RWPE2 (cell line): ENCODE results near the gene TCF7.

Experiments
- ATAC-seq: fragments of 200-7000 bp; cut with Tn5 transposase; 3 replicates; pipeline ENCODE4 v1.9.1; 2021; ENCODE audit warnings: low read depth
- DNase-seq: peaks from one replicate; pipeline ENCODE4 v3.0.0-alpha.2; 2020; ENCODE audit warnings: low spot score
- H3K27ac ChIP-seq: fragments of 450-650 bp; 2 replicates; pipeline ENCODE4 v1.5.1; 2017; ENCODE audit warnings: mild to moderate bottlenecking; ENCODE audit not compliant: poor library complexity, severe bottlenecking
- H3K27me3 ChIP-seq: fragments of 250-450 bp; sonication (Bioruptor Pico); 2 replicates; pipeline ENCODE4 v1.5.1; 2021; ENCODE audit warnings: mild to moderate bottlenecking, moderate library complexity; ENCODE audit not compliant: insufficient read depth, poor library complexity, severe bottlenecking
- H3K36me3 ChIP-seq: fragments of 250-450 bp; sonication (Bioruptor Pico); 2 replicates; pipeline ENCODE4 v1.5.1; 2020; ENCODE audit warnings: low read depth, mild to moderate bottlenecking, moderate library complexity
- H3K4me1 ChIP-seq: fragments of 250-450 bp; sonication (Bioruptor Pico); 2 replicates; pipeline ENCODE4 v1.5.1; 2021; ENCODE audit warnings: mild to moderate bottlenecking, moderate library complexity; ENCODE audit not compliant: insufficient read depth, poor library complexity, severe bottlenecking
- H3K4me3 ChIP-seq: fragments of 250-450 bp; sonication (Bioruptor Pico); 2 replicates; pipeline ENCODE4 v1.5.1; 2021; ENCODE audit warnings: mild to moderate bottlenecking, moderate library complexity; ENCODE audit not compliant: severe bottlenecking
- H3K9me3 ChIP-seq: fragments of 250-450 bp; sonication (Bioruptor Pico); 2 replicates; pipeline ENCODE4 v1.5.1; 2021; ENCODE audit warnings: mild to moderate bottlenecking, moderate library complexity; ENCODE audit not compliant: severe bottlenecking
- TF ChIP-seq, protein P1 (sequence below): fragments of 450-650 bp; IDR thresholded peaks from one replicate; pipeline ENCODE4 v1.5.1; 2017; ENCODE audit warnings: mild to moderate bottlenecking, moderate library complexity; ENCODE audit not compliant: poor library complexity, severe bottlenecking

Gene TCF7

DNA sequence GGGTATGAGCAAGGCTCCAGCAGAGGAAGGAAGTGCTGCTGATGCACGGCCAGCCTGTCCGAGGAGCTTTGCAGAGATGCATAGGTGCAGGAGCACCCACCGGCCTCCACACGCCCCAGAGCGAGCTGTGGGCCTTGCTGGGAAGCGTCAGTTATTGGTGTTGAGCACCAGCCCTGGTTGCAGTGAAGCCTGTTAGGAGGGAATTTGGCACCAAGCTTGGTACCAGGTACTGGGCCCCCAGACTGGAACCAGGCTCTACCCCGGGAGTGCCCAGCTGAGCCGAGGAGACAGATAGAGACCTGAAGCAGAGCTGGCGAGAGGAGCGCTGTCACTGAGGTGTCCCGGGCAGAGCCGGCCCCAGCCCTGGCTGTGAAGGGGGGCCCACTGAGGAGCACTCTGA is 5.2 kb downstream of the TCF7 start:
- no peaks in the 10 kb centered on the region for H3K36me3 ChIP-seq
- no peak for ATAC-seq
- no peak overlapping the region for H3K4me3 ChIP-seq
- no peak overlapping the region for H3K27ac ChIP-seq
- H3K27me3 ChIP-seq = no peaks in the 10 kb centered on the region
- TF ChIP-seq, protein P1, sequence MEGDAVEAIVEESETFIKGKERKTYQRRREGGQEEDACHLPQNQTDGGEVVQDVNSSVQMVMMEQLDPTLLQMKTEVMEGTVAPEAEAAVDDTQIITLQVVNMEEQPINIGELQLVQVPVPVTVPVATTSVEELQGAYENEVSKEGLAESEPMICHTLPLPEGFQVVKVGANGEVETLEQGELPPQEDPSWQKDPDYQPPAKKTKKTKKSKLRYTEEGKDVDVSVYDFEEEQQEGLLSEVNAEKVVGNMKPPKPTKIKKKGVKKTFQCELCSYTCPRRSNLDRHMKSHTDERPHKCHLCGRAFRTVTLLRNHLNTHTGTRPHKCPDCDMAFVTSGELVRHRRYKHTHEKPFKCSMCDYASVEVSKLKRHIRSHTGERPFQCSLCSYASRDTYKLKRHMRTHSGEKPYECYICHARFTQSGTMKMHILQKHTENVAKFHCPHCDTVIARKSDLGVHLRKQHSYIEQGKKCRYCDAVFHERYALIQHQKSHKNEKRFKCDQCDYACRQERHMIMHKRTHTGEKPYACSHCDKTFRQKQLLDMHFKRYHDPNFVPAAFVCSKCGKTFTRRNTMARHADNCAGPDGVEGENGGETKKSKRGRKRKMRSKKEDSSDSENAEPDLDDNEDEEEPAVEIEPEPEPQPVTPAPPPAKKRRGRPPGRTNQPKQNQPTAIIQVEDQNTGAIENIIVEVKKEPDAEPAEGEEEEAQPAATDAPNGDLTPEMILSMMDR = no peak
- peaks cover 5% of the 10 kb centered on the region for H3K4me1 ChIP-seq
- DNase-seq = no peak
- H3K9me3 ChIP-seq = no peaks in the 10 kb centered on the region

DNA sequence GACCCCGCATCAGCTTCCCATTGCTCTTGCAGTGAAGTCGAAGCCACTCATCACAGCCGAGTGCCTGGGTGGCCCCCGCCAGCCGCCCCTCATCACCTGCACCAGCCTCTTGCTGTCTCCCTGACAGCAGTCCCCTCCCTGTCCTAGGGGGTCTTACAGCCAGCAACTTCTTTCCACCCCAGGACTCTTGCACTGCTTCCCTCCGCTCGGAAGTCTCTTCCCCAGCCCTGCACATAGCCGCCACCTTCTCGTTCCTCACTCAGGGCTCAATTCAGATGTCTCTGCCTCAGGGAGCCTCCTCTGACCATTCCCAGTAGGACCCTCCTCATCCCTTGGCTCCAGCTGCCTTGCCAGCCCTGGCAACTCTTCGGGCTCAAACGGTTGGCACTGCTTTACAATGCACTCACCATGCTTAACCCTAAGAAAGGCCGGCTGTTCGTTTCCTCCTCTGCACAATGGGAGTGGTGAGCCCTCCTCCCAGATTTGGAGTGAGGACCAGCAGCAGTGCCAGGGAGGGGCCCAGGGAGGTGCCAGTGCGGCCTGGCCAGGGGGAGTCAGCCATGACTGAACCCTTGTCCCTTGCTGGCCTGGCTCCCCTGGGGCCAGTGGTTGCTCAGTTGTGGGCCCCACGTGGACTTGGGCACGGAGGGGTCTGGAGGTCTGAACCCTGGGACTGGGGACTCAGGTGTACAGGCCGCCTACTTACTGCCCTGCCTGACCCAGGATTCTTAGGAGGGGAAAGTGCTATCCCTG is 6.1 kb downstream of the TCF7 start:
- no peaks in the 10 kb centered on the region for H3K36me3 ChIP-seq
- no peak overlapping the region for H3K27ac ChIP-seq

DNA sequence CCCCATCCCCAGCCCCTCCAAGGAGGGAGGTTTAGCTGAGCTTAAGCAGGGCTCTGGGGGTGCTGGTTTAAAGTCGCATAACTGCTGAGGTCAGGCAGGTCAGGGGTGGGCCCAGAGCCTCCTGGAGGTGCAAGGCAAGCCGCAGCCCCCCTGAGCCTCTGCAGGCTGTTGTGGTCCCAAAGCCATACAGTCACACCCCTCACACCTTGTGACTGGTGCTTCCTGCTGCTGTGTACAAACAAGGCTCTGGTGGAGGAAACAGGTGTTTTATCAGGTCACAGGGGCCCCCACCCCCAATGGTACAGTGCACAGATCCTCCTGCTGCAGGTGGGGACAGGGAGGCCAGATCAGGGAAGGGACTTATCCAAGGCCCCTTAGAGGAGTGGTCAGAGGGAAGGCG is 8.0 kb downstream of the TCF7 start:
- Histone ChIP-seq H3K4me1 (peaks cover 18% of the 10 kb centered on the region), H3K27ac (no peak overlapping the region), H3K9me3 (no peaks in the 10 kb centered on the region), H3K4me3 (no peak overlapping the region), H3K27me3 (no peaks in the 10 kb centered on the region), H3K36me3 (no peaks in the 10 kb centered on the region)
- TF ChIP-seq, protein P1 = no peak
- no peak for DNase-seq
- no peak for ATAC-seq

More for the DNA sequence above, 6.1 kb downstream of the TCF7 start:
- Histone ChIP-seq H3K4me3 (no peak overlapping the region), H3K4me1 (peaks cover 13% of the 10 kb centered on the region), H3K27me3 (no peaks in the 10 kb centered on the region), H3K9me3 (no peaks in the 10 kb centered on the region)
- DNase-seq (no peak), ATAC-seq (no peak)
- TF ChIP-seq, protein P1 = no peak

DNA sequence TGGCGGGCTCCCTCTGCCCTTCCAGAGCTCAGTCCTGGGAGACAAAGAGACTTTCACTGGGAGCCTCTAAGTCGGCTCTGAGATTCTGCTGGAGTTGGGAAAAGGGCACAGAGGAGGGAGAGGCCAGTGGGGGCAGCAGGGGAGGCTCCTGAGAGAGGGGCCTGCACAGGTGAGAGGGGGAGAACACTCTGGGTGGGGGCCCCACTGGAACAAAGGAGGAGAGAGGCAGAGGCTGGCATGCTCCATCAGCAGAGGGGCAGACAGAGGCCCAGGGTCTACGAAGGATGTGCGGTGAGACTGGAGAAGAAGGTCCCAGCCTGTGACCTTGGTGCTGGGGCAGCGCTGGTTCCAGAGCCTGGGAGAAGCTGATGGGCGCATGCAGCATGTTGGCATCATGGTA is 8.9 kb downstream of the TCF7 start:
- TF ChIP-seq, protein P1 = no peak
- Histone ChIP-seq H3K4me1 (peaks cover 18% of the 10 kb centered on the region), H3K27ac (no peak overlapping the region), H3K36me3 (no peaks in the 10 kb centered on the region), H3K27me3 (no peaks in the 10 kb centered on the region), H3K9me3 (no peaks in the 10 kb centered on the region), H3K4me3 (no peak overlapping the region)
- no peak for ATAC-seq
- no peak for DNase-seq
